HuH-7.5 (cell line): ENCODE results near the gene SHCBP1.
A peak's percentile ranks its signal among the peaks of the same experiment; 100 is the strongest.
"Not testable (repeated sequence)": the region's sequence is repeated elsewhere in the genome, so short reads cannot be mapped to it uniquely, and the experiment has no call there.

Experiments
- DNase-seq: peaks from one replicate; pipeline ENCODE4 v3.0.0; 2011; ENCODE audit warnings: low spot score

SHCBP1 gene

GRCh38 chr16:46621006-46621933, at the start of gene SHCBP1:
SHCBP1 (minus strand) TSS chr16:46621379; CDS start chr16:46621359, 20 bp downstream.
- DNase-seq: peak; percentile 85

- no peak for DNase-seq
Observed at GRCh38 chr16:46662123-46662522, 40.9 kb upstream of the SHCBP1 start.

- DNase-seq: no peak
Observed at GRCh38 chr16:46658925-46659324, 37.7 kb upstream of the SHCBP1 start.

GRCh38 chr16:46651305-46651704, 30.1 kb upstream of the SHCBP1 start:
- DNase-seq: no peak

- no peak for DNase-seq
Observed at GRCh38 chr16:46650254-46650623, 29.1 kb upstream of the SHCBP1 start.

- no peak for DNase-seq
Observed at GRCh38 chr16:46649588-46650253, 28.5 kb upstream of the SHCBP1 start.

GRCh38 chr16:46648656-46649055, 27.5 kb upstream of the SHCBP1 start:
- DNase-seq: no peak

- no peak for DNase-seq
Observed at GRCh38 chr16:46638947-46639925, 18.1 kb upstream of the SHCBP1 start.

- no peak for DNase-seq
Observed at GRCh38 chr16:46632778-46633733, 11.9 kb upstream of the SHCBP1 start.

- peak; percentile 51 for DNase-seq
Observed at GRCh38 chr16:46629331-46630219, 8.4 kb upstream of the SHCBP1 start.

GRCh38 chr16:46627746-46628145, 6.6 kb upstream of the SHCBP1 start:
- DNase-seq: no peak

- DNase-seq: not testable (repeated sequence)
Observed at GRCh38 chr16:46626681-46627080, 5.5 kb upstream of the SHCBP1 start.

- DNase-seq: not testable (repeated sequence)
Observed at GRCh38 chr16:46624862-46625261, 3.7 kb upstream of the SHCBP1 start.

- not testable (repeated sequence) for DNase-seq
Observed at GRCh38 chr16:46623707-46624106, 2.5 kb upstream of the SHCBP1 start.

- DNase-seq: not testable (repeated sequence)
Observed at GRCh38 chr16:46623246-46623645, 2.1 kb upstream of the SHCBP1 start.

- DNase-seq: no peak
Observed at GRCh38 chr16:46621934-46622676, 926 bp upstream of the SHCBP1 start.

- no peak for DNase-seq
Observed at GRCh38 chr16:46620266-46621005, 743 bp downstream of the SHCBP1 start.

- no peak for DNase-seq
Observed at GRCh38 chr16:46618516-46618915, 2.7 kb downstream of the SHCBP1 start.
